GM12891 (cell line): Measurements from ENCODE around the gene DUOX2.

Source experiments
- PAX5 ChIP-seq: IDR thresholded peaks from 2 replicates; pipeline ENCODE4 v1.6.1; 2011; ENCODE audit warnings: low read length, moderate library complexity, mild to moderate bottlenecking; ENCODE audit not compliant: insufficient read depth, severe bottlenecking
- POLR2A ChIP-seq: IDR thresholded peaks from 2 replicates; pipeline ENCODE4 v1.6.1; 2011; ENCODE audit warnings: low read depth, low read length, control low read depth
- POLR2AphosphoS5 ChIP-seq: IDR thresholded peaks from 2 replicates; pipeline ENCODE4 v1.6.1; 2011; ENCODE audit warnings: low read depth, low read length, control low read depth
- POU2F2 ChIP-seq: IDR thresholded peaks from 2 replicates; pipeline ENCODE4 v1.6.1; 2011; ENCODE audit warnings: low read depth, mild to moderate bottlenecking, control low read depth, low read length, moderate library complexity
- SPI1 ChIP-seq: IDR thresholded peaks from 2 replicates; pipeline ENCODE4 v1.6.1; 2011; ENCODE audit warnings: low read depth, low read length, control low read depth
- TAF1 ChIP-seq: IDR thresholded peaks from 2 replicates; pipeline ENCODE4 v1.6.1; 2011; ENCODE audit warnings: low read depth, low read length, control low read depth

DNA sequence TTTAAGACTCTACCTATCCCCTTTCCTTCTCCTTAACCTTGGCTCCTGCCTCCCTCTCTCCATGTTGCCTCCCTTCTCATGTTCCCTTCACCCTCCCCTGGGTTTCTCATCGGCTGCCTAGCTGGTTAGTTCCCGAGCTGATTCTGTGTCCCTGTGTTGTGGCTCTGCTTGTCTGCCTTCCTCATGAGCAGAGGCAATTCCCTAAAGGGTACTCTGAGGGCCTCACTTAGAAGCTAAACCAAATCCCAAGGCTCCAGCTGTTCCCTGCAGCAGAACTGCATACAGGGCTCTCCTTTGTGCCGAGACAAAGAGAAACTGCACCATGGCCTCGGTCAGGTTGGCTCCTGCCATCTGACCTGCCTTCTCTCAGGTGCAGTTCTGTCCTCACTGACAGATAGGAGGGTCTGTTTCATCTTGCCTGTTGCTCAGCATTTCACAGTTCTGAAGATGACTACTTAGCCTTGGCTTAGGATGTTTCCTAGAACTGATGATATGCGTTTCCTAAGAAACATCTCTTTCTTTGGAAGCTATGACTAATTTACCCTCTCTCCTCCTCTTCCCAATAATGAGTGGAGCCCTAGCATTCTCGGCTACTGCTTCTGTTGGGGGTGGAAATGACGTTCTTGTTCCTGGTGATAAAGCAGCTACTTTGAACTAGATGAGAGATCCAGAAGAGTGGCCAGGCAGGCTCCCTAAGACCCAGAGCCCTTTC, 42.9 kb upstream of the DUOX2 start:
- no peak for TF ChIP-seq SPI1
- no peak for TF ChIP-seq POLR2A
- no peak for TF ChIP-seq PAX5
- no peak for TF ChIP-seq POLR2AphosphoS5
- no peak for TF ChIP-seq TAF1
- no peak for TF ChIP-seq POU2F2
